Tibial nerve (tissue), 4 donors: ENCODE results near the gene TNFSF15. TPM values are rescaled to one million over a fixed set of nuclear protein-coding genes. Genes with fewer than 3 reads are reported as not detected.
"Not testable (repeated sequence)": the region's sequence is repeated elsewhere in the genome, so short reads cannot be mapped to it uniquely, and the experiment has no call there.

Source experiments
- DNase-seq, 2 donors: peaks; one replicate each; pipeline ENCODE4 v3.0.0-alpha.2; 2019; ENCODE audit warnings: low spot score in 2 of 2
- H3K27ac ChIP-seq, 4 donors: fragments of 200-600 bp; sonication (generic) in 3 of 4; one replicate each; pipeline ENCODE4 v1.5.1; 2017 to 2019; ENCODE audit warnings: mild to moderate bottlenecking in 1 of 4
- H3K27me3 ChIP-seq, 2 donors: fragments of 200-600 bp; sonication (generic) in 1 of 2; one replicate each; pipeline versions ENCODE4 v1.5.1 to v1.6.0; 2017 to 2019
- H3K36me3 ChIP-seq, 3 donors: fragments of 200-600 bp; sonication (generic); one replicate each; pipeline ENCODE4 v1.5.1; 2018 to 2019
- H3K4me1 ChIP-seq, 4 donors: fragments of 200-600 bp; sonication (generic) in 3 of 4; one replicate each; pipeline ENCODE4 v1.5.1; 2017 to 2019
- H3K4me3 ChIP-seq, 4 donors: fragments of 200-600 bp; sonication (generic) in 3 of 4; one replicate each; pipeline ENCODE4 v1.5.1; 2017 to 2019; ENCODE audit warnings: mild to moderate bottlenecking in 1 of 4, moderate library complexity in 1 of 4
- H3K9me3 ChIP-seq, 4 donors: fragments of 200-600 bp; sonication (generic) in 3 of 4; one replicate each; pipeline ENCODE4 v1.5.1; 2017 to 2019
- CTCF ChIP-seq, 5 experiments: fragments of 200-600 bp in 3 of 5; fragments of 450-650 bp in 2 of 5; sonication (generic) in 3 of 5; IDR thresholded peaks; one replicate each; pipeline ENCODE4 v1.5.1; 2016 to 2019; ENCODE audit warnings: antibody characterized with exemption in 5 of 5, mild to moderate bottlenecking in 3 of 5, moderate library complexity in 2 of 5
- EP300 ChIP-seq, 2 donors: sonication (generic); formaldehyde crosslinking; IDR thresholded peaks; one replicate each; pipeline ENCODE4 v1.6.1; 2017; ENCODE audit warnings: antibody characterized with exemption in 2 of 2, mild to moderate bottlenecking in 1 of 2
- POLR2A ChIP-seq, 2 donors: fragments of 450-650 bp; IDR thresholded peaks; one replicate each; pipeline ENCODE4 v1.6.1; 2017; ENCODE audit warnings: antibody characterized with exemption in 2 of 2, mild to moderate bottlenecking in 2 of 2, moderate library complexity in 2 of 2
- WGBS, 2 donors: methylation state at CpG; one replicate each; pipeline ENCODE4 v1.1.5; 2018; 5-methylcytosine and 5-hydroxymethylcytosine counted together
- total RNA-seq, 4 donors: library from RNA; depleted of rRNA; stranded (reverse); fragments of >200 nt; gene quantifications; one replicate each; pipeline ENCODE4 v1.1.0, GENCODE V29; 2016

Gene TNFSF15
- total RNA-seq, 4 donors from 2014 or later = 0.30 to 2.1 (median 1.2) TPM

GRCh38 chr9:114737118-114737517, 68.7 kb downstream of the TNFSF15 start:
- no peaks in the 10 kb centered on the region for H3K27me3 ChIP-seq
- no peaks in the 10 kb centered on the region for H3K36me3 ChIP-seq
- no peaks in the 10 kb centered on the region for H3K4me1 ChIP-seq
- no peaks in the 10 kb centered on the region for H3K9me3 ChIP-seq
- no peak overlapping the region for H3K4me3 ChIP-seq
- WGBS, 2 donors = 79 to 88% methylated on average over 3 of the region's 3 CpGs
- no peak overlapping the region for H3K27ac ChIP-seq
- DNase-seq = no peak
- TF ChIP-seq CTCF (IDR thresholded peaks at IDR 0.05) (no peak), POLR2A (IDR thresholded peaks at IDR 0.05) (no peak), EP300 (IDR thresholded peaks at IDR 0.05) (no peak)

- H3K36me3 ChIP-seq = no peaks in the 10 kb centered on the region
These were observed 70.1 kb downstream of the TNFSF15 start for GRCh38 chr9:114735704-114736103.

GRCh38 chr9:114735139-114735538, 70.7 kb downstream of the TNFSF15 start:
- not testable (repeated sequence) for H3K27me3 ChIP-seq

More at GRCh38 chr9:114735704-114736103, 70.1 kb downstream of the TNFSF15 start:
- H3K9me3 ChIP-seq = no peaks in the 10 kb centered on the region
- H3K4me3 ChIP-seq = no peak overlapping the region
- no peaks in the 10 kb centered on the region for H3K4me1 ChIP-seq
- no peak for DNase-seq
- no peak overlapping the region for H3K27ac ChIP-seq
- TF ChIP-seq POLR2A (IDR thresholded peaks at IDR 0.05) (no peak), EP300 (IDR thresholded peaks at IDR 0.05) (no peak), CTCF (IDR thresholded peaks at IDR 0.05) (no peak)
- no peaks in the 10 kb centered on the region for H3K27me3 ChIP-seq
- 52 to 54% methylated on average over 4 of the region's 4 CpGs for WGBS, 2 donors

More at GRCh38 chr9:114735139-114735538, 70.7 kb downstream of the TNFSF15 start:
- H3K27ac ChIP-seq, H3K4me1 ChIP-seq, H3K9me3 ChIP-seq, H3K4me3 ChIP-seq, H3K36me3 ChIP-seq, DNase-seq: not testable (repeated sequence)
- WGBS, 2 donors = 75 to 77% methylated on average over 5 of the region's 5 CpGs

Other genes starting within 250 kb of the TNFSF15 start
- 100 to 1,000 TPM; 140 to 161 (median 154) TPM for gene ATP6V1G1, start 218.3 kb downstream of the TNFSF15 start, total RNA-seq
- gene TMEM268, start 194.7 kb downstream of the TNFSF15 start, total RNA-seq = 1 to 10 TPM; 4.8 to 8.4 (median 6.8) TPM
- not detected for gene TEX53, start 148.2 kb downstream of the TNFSF15 start, total RNA-seq
- not detected for gene TEX48, start 123.8 kb downstream of the TNFSF15 start, total RNA-seq
- 1 to 10 TPM in 3 of 4 donors, under 1 TPM in 1; 0.84 to 8.1 (median 2.3) TPM for gene TNFSF8, start 124.6 kb upstream of the TNFSF15 start, total RNA-seq